ENCODE data around the gene ADGRB3.
"Not testable (repeated sequence)": the region's sequence is repeated elsewhere in the genome, so short reads cannot be mapped to it uniquely, and the experiment has no call there.

The ADGRB3 gene

GRCh38 chr6:69098910-69099309 lies 463.8 kb downstream of the ADGRB3 start:
- in situ Hi-C loops (cut with MboI; ENCODE audit: low sequenced_read_pairs, unreplicated experiment) = no loop called here
- DNase-seq (ENCODE audit: low spot score) = no peak
- no peak for TF ChIP-seq CTCF (IDR thresholded peaks at IDR 0.05; ENCODE audit: borderline replicate concordance, control extremely low read depth, extremely low read depth, insufficient read depth, missing control alignments)

DNA sequence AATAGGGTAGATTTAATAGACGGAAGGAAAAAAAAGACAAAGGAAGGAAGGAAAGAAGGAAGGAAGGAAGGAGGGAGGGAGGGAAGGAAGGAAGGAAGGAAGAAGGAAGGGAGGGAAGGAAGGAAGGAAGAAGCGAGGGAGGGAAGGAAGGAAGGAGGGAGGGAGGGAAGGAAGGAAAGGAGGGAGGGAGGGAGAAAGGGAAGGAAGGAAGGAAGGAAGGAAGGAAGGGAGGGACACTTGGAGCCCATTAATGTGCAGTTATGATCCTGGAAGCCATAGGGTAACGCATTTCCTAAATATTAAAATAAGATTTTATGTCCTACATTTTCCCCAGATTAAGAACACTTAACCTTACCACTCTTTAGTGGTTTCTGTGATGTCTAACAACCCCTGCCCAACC lies 465.7 kb downstream of the ADGRB3 start:
- in situ Hi-C loops (cut with MboI; ENCODE audit: low sequenced_read_pairs, unreplicated experiment) = no loop called here
- no peak for DNase-seq (ENCODE audit: low spot score)
- TF ChIP-seq CTCF (IDR thresholded peaks at IDR 0.05; ENCODE audit: borderline replicate concordance, control extremely low read depth, extremely low read depth, insufficient read depth, missing control alignments) = no peak

GRCh38 chr6:69102416-69102815 lies 467.3 kb downstream of the ADGRB3 start:
- no peak for DNase-seq (ENCODE audit: low spot score)
- in situ Hi-C loops (cut with MboI; ENCODE audit: low sequenced_read_pairs, unreplicated experiment) = no loop called here
- TF ChIP-seq CTCF (IDR thresholded peaks at IDR 0.05; ENCODE audit: borderline replicate concordance, control extremely low read depth, extremely low read depth, insufficient read depth, missing control alignments) = no peak

- in situ Hi-C loops (cut with MboI; ENCODE audit: low sequenced_read_pairs, unreplicated experiment) = no loop called here
- DNase-seq (ENCODE audit: low spot score) = no peak
- no peak for TF ChIP-seq CTCF (IDR thresholded peaks at IDR 0.05; ENCODE audit: borderline replicate concordance, control extremely low read depth, extremely low read depth, insufficient read depth, missing control alignments)
Measured at GRCh38 chr6:69105288-69105687, 470.2 kb downstream of the ADGRB3 start.

DNA sequence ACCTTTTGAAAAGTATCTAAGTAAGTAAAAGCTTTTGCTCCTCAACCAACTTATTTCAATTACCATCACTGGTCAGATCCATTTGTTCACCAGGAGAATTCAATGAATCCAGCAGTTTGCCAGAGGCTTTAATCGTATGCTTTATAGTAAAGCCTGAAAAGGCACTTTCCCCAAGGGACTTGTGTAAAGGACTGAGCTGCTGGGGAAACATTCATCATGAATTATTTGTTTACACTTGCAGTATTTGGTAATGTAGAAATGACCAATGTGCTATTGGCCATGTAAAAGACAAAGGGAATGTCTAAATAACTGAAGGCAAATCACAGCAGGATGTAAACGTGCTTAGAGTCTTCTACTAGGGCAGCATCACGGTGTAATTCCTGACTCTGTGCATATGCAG lies 471.4 kb downstream of the ADGRB3 start:
- in situ Hi-C loops (cut with MboI; ENCODE audit: low sequenced_read_pairs, unreplicated experiment) = no loop called here
- no peak for TF ChIP-seq CTCF (IDR thresholded peaks at IDR 0.05; ENCODE audit: borderline replicate concordance, control extremely low read depth, extremely low read depth, insufficient read depth, missing control alignments)
- DNase-seq (ENCODE audit: low spot score) = no peak

DNA sequence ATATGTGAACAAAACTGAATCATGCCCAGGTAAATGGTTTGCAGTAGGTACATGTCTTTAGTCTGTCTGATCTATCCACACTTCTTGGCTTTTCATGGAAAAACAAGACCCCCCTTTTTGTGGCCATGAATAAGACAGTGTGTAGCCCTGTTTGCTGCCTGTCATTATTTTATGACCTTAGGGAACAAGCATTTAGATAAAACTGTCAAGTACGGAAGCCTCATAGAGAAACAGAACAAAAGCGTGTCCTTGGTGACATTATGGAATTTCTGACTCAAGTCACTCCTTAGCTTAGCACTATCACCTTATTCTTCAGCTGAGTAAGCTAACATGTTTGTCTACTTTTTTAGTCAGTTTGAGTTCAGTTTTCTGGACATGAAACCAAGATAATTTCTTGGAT lies 476.2 kb downstream of the ADGRB3 start:
- no peak for DNase-seq (ENCODE audit: low spot score)
- in situ Hi-C loops (cut with MboI; ENCODE audit: low sequenced_read_pairs, unreplicated experiment) = no loop called here
- no peak for TF ChIP-seq CTCF (IDR thresholded peaks at IDR 0.05; ENCODE audit: borderline replicate concordance, control extremely low read depth, extremely low read depth, insufficient read depth, missing control alignments)

- TF ChIP-seq CTCF (IDR thresholded peaks at IDR 0.05; ENCODE audit: borderline replicate concordance, control extremely low read depth, extremely low read depth, insufficient read depth, missing control alignments) = no peak
- in situ Hi-C loops (cut with MboI; ENCODE audit: low sequenced_read_pairs, unreplicated experiment) = no loop called here
- no peak for DNase-seq (ENCODE audit: low spot score)
Measured at GRCh38 chr6:69116658-69117057, 481.6 kb downstream of the ADGRB3 start.

GRCh38 chr6:69121461-69122406 lies 486.7 kb downstream of the ADGRB3 start:
- in situ Hi-C loops (cut with MboI; ENCODE audit: low sequenced_read_pairs, unreplicated experiment); DNase-seq (ENCODE audit: low spot score): not testable (repeated sequence)

All from GM13976 (cell line).